GDM1 (cell line): ENCODE results near the gene ZFHX3.
A peak's percentile ranks its signal among the peaks of the same experiment; 100 is the strongest.
"Not testable (repeated sequence)": the region's sequence is repeated elsewhere in the genome, so short reads cannot be mapped to it uniquely, and the experiment has no call there.

Experiments used
- DNase-seq: peaks from one replicate; lab custom pipeline; 2025; lab: John Stamatoyannopoulos, UW

The ZFHX3 gene

GRCh38 chr16:73047536-73048291 is at the start of gene ZFHX3:
Gene ZFHX3 (minus strand): TSS chr16:73048128. CDS start chr16:72960145, 87,983 bp downstream.
- peak; percentile 43 for DNase-seq

DNA sequence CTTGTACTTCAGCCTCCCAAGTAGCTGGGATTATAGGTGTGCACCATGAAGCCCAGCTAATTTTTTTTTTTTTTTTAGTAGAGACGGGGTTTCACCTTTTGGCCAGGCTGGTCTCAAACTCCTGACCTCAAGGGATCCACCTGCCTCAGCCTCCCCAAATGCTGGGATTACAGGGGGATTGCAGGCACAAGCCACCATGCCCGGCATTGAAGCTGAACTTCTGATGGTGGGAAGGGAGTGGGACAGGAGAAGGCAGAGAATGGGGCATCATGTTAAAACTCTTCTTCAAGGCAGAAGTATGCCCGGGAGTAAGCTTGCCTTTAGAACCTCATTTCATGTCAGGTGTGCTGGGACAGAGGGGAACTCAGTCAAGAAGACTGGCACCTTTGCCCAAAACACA is 48.6 kb upstream of the ZFHX3 start:
- DNase-seq: no peak

DNA sequence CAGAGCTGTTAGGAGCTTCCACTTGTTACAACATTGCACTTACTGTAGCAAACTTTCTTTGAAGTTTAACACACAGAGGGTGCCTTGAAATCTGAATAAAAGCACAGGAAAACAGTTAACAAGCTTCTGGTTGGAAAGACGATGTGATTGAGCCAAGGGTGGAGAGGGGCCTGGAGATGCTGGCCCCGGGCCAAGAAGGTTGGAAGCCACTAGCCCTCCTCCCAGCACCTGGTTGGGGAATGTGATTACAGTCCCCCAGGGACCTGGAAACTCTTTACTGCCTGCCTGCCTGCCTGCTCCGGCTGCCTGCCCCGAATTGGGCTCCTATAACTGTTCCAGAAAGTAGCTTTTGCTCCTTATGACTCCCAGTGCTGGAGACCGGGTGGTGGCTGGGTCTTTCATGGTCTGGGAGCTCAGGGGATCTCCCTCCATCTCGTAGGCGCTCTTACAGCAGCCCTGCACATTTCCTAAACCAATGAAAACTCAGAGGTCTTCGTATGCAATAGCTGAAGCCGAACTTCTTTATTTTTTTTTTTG is 48.0 kb upstream of the ZFHX3 start:
- no peak for DNase-seq

GRCh38 chr16:73095142-73095820 is 47.4 kb upstream of the ZFHX3 start:
- no peak for DNase-seq

- DNase-seq: no peak
Observed at GRCh38 chr16:73094371-73094770, 46.4 kb upstream of the ZFHX3 start.

GRCh38 chr16:73093146-73094144 is 45.5 kb upstream of the ZFHX3 start:
- no peak for DNase-seq

DNA sequence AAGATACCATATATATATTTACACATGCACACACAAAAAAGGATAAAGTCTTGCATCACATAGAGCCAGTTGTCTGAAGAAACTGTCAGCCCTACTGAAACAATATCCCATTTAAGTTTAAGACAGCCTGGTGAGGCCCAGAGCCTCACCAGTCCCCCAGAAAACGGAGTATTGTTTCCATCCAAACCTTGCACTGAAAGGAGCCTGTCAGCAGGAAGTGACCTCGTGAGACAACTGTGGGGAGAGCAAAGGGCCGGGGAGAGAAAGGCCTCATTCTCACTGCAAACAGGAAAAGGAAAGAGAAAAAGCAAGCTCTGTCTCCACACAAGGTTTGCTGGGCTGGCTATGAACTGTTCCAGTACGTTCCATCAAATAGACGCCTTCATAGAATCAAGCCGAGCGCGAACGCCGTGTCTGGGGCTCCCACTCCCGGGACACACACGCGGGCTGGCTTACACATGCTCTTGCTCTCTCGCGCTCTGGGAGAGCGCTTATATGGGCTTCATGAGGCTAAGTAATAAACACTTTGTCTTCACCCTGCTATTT is 44.4 kb upstream of the ZFHX3 start:
- no peak for DNase-seq

DNA sequence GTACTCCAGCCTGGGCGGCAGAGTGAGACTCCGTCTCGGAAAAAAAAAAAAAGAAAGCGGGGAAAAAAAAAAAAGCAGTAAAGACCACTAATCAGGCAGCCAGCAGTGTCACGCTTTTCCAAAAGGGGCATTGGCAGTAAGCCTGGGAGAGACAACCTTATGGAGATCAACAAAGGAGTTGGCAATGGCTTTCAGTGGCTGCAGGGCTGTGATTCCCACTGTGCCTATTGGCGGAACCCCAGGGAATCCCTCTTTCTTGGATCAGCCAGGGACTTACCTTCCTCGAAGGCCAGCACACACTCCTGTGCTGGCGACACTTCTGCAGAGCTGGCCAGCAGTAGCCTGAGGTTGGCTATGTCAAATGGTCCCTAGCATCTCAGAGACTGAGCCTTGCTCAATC is 43.2 kb upstream of the ZFHX3 start:
- DNase-seq: no peak

GRCh38 chr16:73089420-73089819 is 41.5 kb upstream of the ZFHX3 start:
- DNase-seq: no peak

DNA sequence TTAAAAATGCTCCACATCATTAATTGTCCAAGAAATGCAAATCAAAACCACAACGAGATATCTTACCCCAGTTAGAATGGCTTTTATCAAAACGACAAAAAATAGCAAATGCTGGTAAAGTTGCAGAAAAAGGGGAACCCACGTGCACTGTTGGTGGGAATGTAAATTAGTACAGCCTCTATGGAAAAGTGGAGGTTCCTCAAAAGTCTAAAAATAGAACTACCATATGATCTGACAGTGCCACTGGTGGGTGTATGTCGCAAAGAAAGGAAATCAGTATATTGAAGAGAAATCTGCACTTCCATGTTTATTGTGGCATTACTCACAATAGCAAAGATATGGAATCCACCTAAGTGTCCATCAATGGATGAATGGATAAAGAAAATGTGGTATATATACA is 38.2 kb upstream of the ZFHX3 start:
- DNase-seq: peak; percentile 5

DNA sequence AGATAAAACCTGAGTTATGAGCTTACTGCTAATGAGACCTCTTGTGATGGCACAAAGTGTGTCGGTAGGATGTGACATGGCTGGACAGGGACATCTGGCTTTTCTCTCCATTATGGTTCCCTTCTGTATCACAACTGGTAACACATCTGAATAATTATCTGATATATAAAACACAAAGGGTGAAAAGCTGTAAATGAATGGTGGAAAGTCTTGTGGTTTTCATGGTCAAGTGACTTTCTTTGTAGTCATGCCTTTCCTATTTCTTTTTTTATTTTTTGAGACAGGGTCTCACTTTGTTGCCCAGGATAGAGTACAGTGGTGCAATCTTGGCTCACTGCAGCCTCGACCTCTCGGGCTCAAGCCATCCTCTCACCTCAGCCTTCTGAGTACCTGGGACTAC is 35.3 kb upstream of the ZFHX3 start:
- no peak for DNase-seq

GRCh38 chr16:73082634-73083051 is 34.7 kb upstream of the ZFHX3 start:
- DNase-seq: not testable (repeated sequence)

- DNase-seq: no peak
Observed at GRCh38 chr16:73080931-73081330, 33.0 kb upstream of the ZFHX3 start.

- DNase-seq: no peak
Observed at GRCh38 chr16:73076324-73076810, 28.4 kb upstream of the ZFHX3 start.

DNA sequence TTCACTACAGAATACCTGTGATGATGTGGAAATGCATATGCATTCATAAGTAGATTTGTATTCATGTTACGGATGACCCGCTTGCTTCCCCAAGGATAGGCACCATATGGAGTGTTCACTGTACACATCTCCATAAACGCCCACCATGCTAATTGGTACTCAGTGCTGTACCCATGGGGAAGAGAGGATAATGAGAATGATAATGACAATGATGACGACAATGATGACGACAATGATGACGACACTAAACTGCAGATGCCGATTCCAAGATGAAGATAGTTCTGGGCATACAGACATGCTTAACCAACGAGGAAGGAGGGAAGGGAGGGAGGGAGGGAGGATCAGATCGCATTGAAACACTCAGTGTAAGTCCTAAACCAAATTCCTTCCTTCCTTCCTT is 26.5 kb upstream of the ZFHX3 start:
- no peak for DNase-seq

DNA sequence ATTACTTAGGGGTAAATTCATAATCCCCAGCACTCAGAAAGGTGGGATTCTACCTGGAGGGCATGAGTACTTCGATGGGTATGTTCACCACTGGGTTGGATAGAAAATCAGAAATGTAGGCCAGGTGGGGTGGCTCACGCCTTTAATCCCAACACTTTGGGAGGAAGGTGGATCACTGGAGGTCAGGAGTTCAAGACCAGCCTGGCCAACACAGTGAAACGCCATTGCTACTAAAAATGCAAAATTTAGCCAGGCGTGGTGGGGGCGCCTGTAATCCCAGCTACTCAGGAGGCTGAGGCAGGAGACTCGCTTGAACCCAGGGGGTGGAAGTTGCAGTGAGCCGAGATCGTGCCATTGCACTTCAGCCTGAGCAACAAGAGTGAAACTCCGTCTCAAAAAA is 24.1 kb upstream of the ZFHX3 start:
- not testable (repeated sequence) for DNase-seq

- no peak for DNase-seq
Observed at GRCh38 chr16:73071131-73071940, 23.4 kb upstream of the ZFHX3 start.

- DNase-seq: no peak
Observed at GRCh38 chr16:73069581-73070262, 21.8 kb upstream of the ZFHX3 start.

GRCh38 chr16:73068541-73069401 is 20.8 kb upstream of the ZFHX3 start:
- peak; percentile 3 for DNase-seq
